Measurements from ENCODE around the gene EEF2KMT. TPM values are rescaled to one million over a fixed set of nuclear protein-coding genes. Genes with fewer than 3 reads are reported as not detected.
"Not testable (repeated sequence)": the region's sequence is repeated elsewhere in the genome, so short reads cannot be mapped to it uniquely, and the experiment has no call there.

EEF2KMT gene
- 10 to 100 TPM in 2 of 4 donors, 1 to 10 TPM in 2; 2.7 to 14.0 (median 9.6) TPM for total RNA-seq

GRCh38 chr16:5097470-5098220 lies at the start of gene EEF2KMT:
Gene EEF2KMT, minus strand, starts transcription at chr16:5097795. Its CDS starts 56 bp downstream, at chr16:5097739.
- H3K9me3 ChIP-seq, H3K27me3 ChIP-seq, H3K36me3 ChIP-seq: not testable (repeated sequence)
- peak within 1 kb of the TSS; percentile 82 for H3K27ac ChIP-seq
- DNase-seq (ENCODE audit: low spot score in 2 of 2): peak; percentile 99 to 100
- 0% methylated on average over 9 of the region's 67 CpGs for WGBS
- peak within 1 kb of the TSS; percentile 86 for H3K4me3 ChIP-seq
- H3K4me1 ChIP-seq: peaks cover 12% of the 10 kb centered on the region

GRCh38 chr16:5144621-5144956 lies 47.0 kb upstream of the EEF2KMT start:
- H3K36me3 ChIP-seq; H3K4me1 ChIP-seq; DNase-seq (ENCODE audit: low spot score in 2 of 2); H3K27ac ChIP-seq; H3K9me3 ChIP-seq; H3K4me3 ChIP-seq: not testable (repeated sequence)
- peaks cover 11% of the 10 kb centered on the region for H3K27me3 ChIP-seq
- WGBS: 81% methylated on average over 1 of the region's 1 CpG

DNA sequence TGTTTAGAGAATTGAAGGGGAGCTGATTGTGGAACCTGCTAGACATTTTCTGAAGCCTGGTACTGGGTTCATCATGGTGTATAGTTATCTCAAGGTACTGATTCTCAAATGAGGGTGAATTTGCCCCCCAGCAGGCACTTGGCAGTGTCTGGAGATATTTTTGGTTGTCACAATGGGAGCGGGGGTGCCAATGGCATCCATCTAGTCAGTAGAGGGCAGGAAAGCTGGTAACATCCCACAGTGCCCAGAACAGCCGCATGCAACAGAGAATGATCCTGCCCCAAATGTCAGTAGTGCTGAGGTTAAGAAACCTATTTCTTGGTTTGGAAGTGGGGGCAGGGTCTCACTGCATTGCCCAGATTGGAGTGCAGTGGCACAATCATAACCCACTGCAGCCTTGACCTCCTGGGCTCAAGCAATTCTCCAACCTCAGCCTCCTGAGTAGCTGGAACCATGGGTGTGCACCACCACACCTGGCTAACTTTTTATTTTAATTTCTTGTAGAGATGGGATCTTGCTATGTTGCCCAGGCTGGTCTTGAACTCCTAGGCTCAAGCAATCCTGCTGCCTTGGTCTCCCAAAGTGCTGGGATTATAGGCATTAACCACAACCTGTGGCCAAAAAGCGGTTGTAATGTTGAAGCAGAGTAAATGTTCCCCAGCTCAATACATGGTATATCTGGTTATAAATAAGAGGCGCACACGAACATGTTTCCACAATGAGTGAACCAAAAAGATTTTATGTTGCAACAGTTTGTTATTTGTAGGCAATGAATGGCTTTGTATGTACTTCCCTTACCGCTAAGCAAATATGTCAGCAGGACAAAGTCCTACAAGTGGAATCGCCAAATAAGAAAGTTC lies 46.4 kb upstream of the EEF2KMT start:
- WGBS: 78% methylated on average over 7 of the region's 7 CpGs
- no peak for TF ChIP-seq POLR2A (IDR thresholded peaks at IDR 0.05)
- TF ChIP-seq, protein P1, sequence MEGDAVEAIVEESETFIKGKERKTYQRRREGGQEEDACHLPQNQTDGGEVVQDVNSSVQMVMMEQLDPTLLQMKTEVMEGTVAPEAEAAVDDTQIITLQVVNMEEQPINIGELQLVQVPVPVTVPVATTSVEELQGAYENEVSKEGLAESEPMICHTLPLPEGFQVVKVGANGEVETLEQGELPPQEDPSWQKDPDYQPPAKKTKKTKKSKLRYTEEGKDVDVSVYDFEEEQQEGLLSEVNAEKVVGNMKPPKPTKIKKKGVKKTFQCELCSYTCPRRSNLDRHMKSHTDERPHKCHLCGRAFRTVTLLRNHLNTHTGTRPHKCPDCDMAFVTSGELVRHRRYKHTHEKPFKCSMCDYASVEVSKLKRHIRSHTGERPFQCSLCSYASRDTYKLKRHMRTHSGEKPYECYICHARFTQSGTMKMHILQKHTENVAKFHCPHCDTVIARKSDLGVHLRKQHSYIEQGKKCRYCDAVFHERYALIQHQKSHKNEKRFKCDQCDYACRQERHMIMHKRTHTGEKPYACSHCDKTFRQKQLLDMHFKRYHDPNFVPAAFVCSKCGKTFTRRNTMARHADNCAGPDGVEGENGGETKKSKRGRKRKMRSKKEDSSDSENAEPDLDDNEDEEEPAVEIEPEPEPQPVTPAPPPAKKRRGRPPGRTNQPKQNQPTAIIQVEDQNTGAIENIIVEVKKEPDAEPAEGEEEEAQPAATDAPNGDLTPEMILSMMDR (IDR thresholded peaks at IDR 0.05): no peak
- Histone ChIP-seq H3K4me3 (no peak overlapping the region), H3K9me3 (no peaks in the 10 kb centered on the region), H3K27ac (no peak overlapping the region), H3K36me3 (no peaks in the 10 kb centered on the region), H3K27me3 (peaks cover 11% of the 10 kb centered on the region), H3K4me1 (no peaks in the 10 kb centered on the region)
- no peak for DNase-seq (ENCODE audit: low spot score in 2 of 2)

DNA sequence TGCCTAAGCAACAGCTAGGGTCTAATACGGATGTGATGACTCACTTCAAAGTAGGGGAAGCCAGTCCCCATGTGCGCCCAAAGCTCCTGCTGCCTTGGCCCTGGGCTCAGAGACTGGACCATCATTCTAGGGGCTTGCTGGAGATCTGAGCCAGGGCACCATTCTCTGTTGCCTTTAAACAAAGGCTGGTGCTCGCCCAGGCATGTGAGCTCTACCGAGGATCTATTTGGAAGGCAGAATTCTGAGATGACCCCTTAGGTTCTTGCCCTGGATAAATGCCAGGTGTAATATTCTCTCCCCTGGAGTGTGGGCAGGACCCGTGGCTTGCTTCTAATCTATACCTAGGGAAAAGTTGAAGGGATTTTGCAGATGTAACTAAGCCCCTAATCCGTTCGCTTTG lies 42.6 kb upstream of the EEF2KMT start:
- not testable (repeated sequence) for H3K9me3 ChIP-seq; H3K27ac ChIP-seq; DNase-seq (ENCODE audit: low spot score in 2 of 2); H3K36me3 ChIP-seq; H3K4me3 ChIP-seq; H3K4me1 ChIP-seq
- 67% methylated on average over 7 of the region's 7 CpGs for WGBS
- H3K27me3 ChIP-seq: peaks cover 11% of the 10 kb centered on the region

DNA sequence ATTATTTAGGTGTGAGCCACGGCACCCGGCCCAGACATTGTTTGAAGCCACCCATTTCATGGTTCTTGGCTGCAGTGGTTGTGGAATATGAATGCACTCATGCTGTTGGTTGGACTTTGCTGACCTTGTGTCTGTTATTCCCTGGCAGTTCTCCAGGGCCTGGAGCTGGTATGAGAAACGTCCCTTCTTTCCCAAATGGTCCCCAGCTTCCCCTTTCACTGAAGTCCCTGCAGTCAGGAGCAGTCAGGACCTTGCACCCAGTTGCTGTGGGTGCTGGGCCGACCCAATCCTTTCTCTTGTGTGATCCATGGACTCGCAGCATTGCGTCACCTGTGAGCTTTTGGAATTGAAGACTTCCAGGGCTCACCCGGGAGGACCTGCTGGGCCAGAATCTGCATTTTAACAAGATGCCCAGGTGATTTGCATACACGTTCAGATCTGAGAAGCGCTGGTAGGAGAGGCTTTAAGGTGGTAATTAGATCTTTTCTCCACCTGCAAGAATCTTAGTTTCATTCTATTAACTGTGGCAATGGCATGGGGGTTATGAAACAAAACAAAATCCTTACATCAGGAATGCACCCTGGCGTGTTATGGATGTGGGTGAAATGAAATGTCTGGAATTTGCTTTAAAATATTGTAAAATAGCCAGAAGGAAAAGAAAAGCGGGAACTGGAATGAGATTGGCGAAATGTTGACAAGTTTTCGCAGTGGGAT lies 37.3 kb upstream of the EEF2KMT start:
- 64% methylated on average over 8 of the region's 13 CpGs for WGBS
- H3K4me1 ChIP-seq; H3K36me3 ChIP-seq; H3K27ac ChIP-seq; H3K27me3 ChIP-seq; H3K4me3 ChIP-seq; DNase-seq (ENCODE audit: low spot score in 2 of 2); H3K9me3 ChIP-seq: not testable (repeated sequence)

DNA sequence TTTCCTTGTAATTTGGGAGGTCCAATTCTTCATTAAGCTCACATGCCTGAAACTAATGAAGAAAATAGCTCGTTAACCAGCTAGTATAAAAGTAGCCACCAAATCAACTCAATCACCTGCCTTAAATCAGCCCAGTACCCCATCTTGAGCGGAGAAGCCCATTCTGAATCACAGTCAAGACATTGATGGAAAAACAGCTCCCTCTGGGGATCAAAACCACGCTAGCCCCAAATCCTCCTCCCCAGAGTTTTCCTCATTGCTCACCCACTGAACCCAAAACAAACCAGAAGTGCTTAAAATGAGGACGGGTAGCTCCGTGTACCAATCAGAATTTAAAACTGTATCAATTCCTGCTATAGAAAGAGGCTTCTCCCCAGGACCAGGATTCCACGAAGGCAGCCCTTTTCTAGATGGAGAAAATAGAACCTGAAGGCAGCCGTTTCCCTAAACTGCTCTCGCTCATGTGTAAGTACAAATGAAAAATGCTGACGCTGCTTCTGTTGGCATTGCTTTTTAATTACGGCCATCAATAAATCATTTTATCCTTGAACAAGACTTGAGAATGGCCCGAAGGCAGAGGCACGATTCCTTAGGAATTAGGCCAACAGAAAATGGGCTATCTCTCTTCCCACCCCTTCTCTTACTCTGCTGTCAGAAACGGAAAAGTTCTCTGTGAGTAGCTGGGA lies 35.5 kb upstream of the EEF2KMT start:
- H3K4me1 ChIP-seq; H3K9me3 ChIP-seq; H3K27ac ChIP-seq; H3K4me3 ChIP-seq; DNase-seq (ENCODE audit: low spot score in 2 of 2); H3K36me3 ChIP-seq; H3K27me3 ChIP-seq: not testable (repeated sequence)
- WGBS: 11% methylated on average over 13 of the region's 13 CpGs

DNA sequence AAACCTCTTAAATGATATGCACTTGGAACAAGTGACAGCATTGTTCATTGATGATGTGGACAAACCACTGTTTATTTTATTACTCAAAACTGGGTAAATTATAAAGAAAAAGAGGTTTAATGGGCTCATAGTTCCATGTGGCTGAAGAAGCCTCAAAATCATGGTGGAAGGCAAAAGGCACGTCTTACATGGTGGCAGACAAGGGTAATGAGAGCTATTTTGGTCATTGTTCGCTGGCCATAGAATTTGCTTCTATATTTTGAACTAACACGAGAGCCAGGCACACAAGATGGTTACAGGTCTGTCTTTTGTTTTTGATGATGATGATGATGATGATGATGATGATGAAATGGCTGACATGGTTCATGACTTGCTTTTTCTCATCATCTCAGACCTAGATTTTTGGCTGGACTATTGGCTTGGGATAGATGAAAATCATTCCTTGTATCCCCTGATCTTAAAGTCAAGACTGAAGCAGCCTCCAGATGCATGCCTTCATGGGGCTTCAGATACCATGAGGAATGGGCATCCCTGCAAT lies 33.9 kb upstream of the EEF2KMT start:
- not testable (repeated sequence) for H3K4me3 ChIP-seq; H3K27ac ChIP-seq; DNase-seq (ENCODE audit: low spot score in 2 of 2); H3K4me1 ChIP-seq; H3K9me3 ChIP-seq; H3K27me3 ChIP-seq; H3K36me3 ChIP-seq
- 93% methylated on average over 3 of the region's 3 CpGs for WGBS

DNA sequence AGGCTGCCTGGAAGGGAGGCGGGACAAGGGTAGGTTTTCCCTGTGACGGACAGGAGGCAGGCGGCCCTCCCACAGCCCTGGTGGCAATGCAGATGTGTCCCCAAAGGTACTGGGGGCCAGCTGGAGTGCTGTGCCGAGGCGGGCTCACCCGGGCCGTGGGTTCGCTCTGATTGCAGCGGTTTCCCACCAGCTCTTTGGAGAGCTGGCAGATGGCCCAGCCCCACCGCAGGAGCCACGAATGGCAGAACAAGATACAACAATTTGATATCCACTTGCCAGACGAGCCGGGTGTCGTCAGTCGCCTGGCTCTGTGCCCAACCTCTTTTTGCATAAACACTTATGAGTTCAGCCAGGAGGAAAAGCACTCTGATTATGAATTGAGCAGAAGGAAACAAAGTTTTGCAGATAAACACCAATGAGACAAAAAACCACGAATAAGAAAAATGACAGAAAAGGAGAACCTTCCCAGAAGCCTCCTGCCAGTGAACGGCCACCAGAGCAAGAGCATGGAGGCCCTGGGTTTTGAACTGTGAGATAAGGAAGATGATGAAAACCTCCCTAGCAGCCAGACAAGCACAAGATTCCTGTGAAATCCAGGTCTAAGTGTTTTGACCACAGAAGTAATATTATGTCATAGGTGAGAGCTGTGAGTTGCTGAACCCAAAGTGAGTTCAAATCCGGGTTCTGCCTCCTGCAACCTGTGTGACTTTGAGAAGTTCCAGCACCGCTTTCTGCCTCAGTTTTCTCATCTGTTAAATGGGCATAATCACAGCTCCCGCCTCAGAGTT lies 19.9 kb upstream of the EEF2KMT start:
- not testable (repeated sequence) for H3K4me1 ChIP-seq; H3K4me3 ChIP-seq; H3K9me3 ChIP-seq; DNase-seq (ENCODE audit: low spot score in 2 of 2); H3K27ac ChIP-seq; H3K27me3 ChIP-seq; H3K36me3 ChIP-seq
- WGBS: 19% methylated on average over 19 of the region's 20 CpGs

GRCh38 chr16:5116780-5117295 lies 19.2 kb upstream of the EEF2KMT start:
- WGBS: 46% methylated on average over 10 of the region's 10 CpGs
- H3K27ac ChIP-seq; H3K4me1 ChIP-seq; H3K4me3 ChIP-seq; H3K27me3 ChIP-seq; DNase-seq (ENCODE audit: low spot score in 2 of 2); H3K36me3 ChIP-seq; H3K9me3 ChIP-seq: not testable (repeated sequence)

DNA sequence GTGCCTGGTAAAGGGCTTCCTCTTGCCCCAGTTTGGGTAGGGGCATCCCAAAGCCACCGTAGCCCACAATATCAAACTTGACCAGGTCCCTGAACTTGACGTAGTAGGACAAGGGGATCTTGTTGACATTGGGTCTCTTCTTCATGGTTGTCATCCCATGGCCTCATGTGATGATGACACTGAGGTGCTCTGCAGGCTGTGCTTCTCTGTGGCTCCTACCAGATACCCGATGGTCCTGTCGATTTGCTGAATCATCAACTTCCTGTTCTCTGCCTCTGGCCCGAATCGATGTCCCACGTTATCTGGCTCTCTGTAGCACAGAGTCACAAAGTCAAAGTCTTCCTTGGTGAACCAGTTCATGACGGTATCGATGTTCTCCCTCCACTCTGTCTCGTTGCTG lies 13.3 kb upstream of the EEF2KMT start:
- WGBS: 84% methylated on average over 10 of the region's 10 CpGs
- DNase-seq (ENCODE audit: low spot score in 2 of 2): not testable (repeated sequence)

More for the DNA sequence above, 13.3 kb upstream of the EEF2KMT start:
- H3K4me3 ChIP-seq, H3K27ac ChIP-seq, H3K4me1 ChIP-seq, H3K9me3 ChIP-seq, H3K27me3 ChIP-seq, H3K36me3 ChIP-seq: not testable (repeated sequence)
